Measurements from ENCODE around the gene PAQR5. TPM values are rescaled to one million over a fixed set of nuclear protein-coding genes. Genes with fewer than 3 reads are reported as not detected.

Gene PAQR5
- total RNA-seq, 1 experiment from 2014 or later = 2.0 TPM

DNA sequence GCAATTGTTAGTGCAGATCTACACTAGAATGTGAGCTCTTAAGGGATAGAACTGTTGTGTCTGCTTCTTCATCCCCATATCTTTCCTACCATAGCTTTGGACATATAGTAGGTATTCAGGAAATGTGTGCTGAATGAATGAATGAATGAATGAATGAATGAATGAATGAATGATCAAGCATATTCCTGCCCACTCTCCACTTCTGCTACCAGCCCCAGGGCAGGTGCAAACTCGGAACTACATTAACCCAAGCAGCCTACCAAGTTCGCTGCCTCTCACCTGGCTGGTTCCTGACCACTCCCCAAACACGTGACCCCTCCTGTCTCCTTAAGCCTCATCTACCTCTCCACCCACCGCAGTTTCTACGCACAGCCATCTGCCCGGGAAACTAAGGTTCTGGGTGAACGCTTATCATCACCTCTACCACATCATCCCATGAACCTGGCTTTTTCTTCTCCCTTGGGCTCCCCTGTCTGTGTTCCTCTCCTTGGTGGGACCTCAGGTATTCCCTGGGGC lies 26.8 kb downstream of the PAQR5 start:
- Histone ChIP-seq H3K27me3 (ENCODE audit: control insufficient read depth, insufficient read depth, low read length) (no peaks in the 10 kb centered on the region), H3K27ac (ENCODE audit: low read length) (no peak overlapping the region), H3K4me1 (ENCODE audit: control insufficient read depth, insufficient read depth, low read length) (no peaks in the 10 kb centered on the region), H3K9me3 (ENCODE audit: control insufficient read depth, insufficient read depth, low read depth, low read length) (no peaks in the 10 kb centered on the region), H3K36me3 (ENCODE audit: control insufficient read depth, insufficient read depth, low read length) (no peaks in the 10 kb centered on the region), H3K4me3 (ENCODE audit: low read depth in 2 of 2, low read length in 2 of 2) (no peak overlapping the region)
- ATAC-seq = no peak
- in situ Hi-C loops (cut with HindIII; ENCODE audit: low pct_unique_long_range_greater_than_20kb, low sequenced_read_pairs) = no loop called here
- ChIA-PET CTCF (interaction anchor here (0.7 kb wide), 1 partner anchor 54 kb away, joined by 8 read pairs; no protein-coding TSS in a partner anchor), POLR2A (interaction anchor here (0.6 kb wide), 1 partner anchor 11 kb away, joined by 3 read pairs; no protein-coding TSS in a partner anchor)
- TF ChIP-seq TCF7L2 (IDR thresholded peaks at IDR 0.05; ENCODE audit: low read depth, low read length) = no peak
- BruUV-seq (replicated peaks) = no TSS peak
- no peak for DNase-seq (ENCODE audit: low read depth, low spot score)
- intact Hi-C loops (cut with micrococcal nuclease; ENCODE audit: unreplicated experiment) = no loop called here

DNA sequence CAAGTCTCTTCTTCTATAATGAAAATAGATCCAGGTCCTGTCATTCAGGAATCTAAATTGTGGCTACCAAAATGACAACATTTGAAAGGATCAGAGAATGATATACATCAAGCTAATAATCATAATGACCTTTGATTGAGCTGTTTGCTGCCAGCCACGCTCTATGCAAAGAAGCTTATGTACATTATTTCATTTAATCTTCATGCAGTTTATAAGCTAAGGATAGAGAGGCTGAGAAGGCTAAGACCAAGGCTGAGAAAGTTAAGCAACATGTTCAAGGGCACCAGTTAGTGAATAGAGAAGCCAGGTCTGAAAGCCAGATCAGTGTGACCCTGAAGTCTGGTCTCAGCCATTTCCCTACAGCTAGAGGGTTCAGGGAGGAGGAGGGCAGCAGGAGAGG lies 29.4 kb downstream of the PAQR5 start:
- H3K27ac ChIP-seq (ENCODE audit: low read length) = no peak overlapping the region
- H3K27me3 ChIP-seq (ENCODE audit: control insufficient read depth, insufficient read depth, low read length) = no peaks in the 10 kb centered on the region
- H3K9me3 ChIP-seq (ENCODE audit: control insufficient read depth, insufficient read depth, low read depth, low read length) = no peaks in the 10 kb centered on the region
- intact Hi-C loops (cut with micrococcal nuclease; ENCODE audit: unreplicated experiment) = no loop called here
- no peak for DNase-seq (ENCODE audit: low read depth, low spot score)
- TF ChIP-seq TCF7L2 (IDR thresholded peaks at IDR 0.05; ENCODE audit: low read depth, low read length) = no peak
- no peak for TF ChIP-seq SIN3A (IDR thresholded peaks at IDR 0.05; ENCODE audit: borderline replicate concordance, insufficient read depth, low read depth, low read length)
- TF ChIP-seq REST (IDR thresholded peaks at IDR 0.05; ENCODE audit: insufficient read depth in 1 of 2, low read depth in 2 of 2, low read length in 1 of 2) = no peak
- TF ChIP-seq, protein P1, sequence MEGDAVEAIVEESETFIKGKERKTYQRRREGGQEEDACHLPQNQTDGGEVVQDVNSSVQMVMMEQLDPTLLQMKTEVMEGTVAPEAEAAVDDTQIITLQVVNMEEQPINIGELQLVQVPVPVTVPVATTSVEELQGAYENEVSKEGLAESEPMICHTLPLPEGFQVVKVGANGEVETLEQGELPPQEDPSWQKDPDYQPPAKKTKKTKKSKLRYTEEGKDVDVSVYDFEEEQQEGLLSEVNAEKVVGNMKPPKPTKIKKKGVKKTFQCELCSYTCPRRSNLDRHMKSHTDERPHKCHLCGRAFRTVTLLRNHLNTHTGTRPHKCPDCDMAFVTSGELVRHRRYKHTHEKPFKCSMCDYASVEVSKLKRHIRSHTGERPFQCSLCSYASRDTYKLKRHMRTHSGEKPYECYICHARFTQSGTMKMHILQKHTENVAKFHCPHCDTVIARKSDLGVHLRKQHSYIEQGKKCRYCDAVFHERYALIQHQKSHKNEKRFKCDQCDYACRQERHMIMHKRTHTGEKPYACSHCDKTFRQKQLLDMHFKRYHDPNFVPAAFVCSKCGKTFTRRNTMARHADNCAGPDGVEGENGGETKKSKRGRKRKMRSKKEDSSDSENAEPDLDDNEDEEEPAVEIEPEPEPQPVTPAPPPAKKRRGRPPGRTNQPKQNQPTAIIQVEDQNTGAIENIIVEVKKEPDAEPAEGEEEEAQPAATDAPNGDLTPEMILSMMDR (IDR thresholded peaks at IDR 0.05) = no peak
- no peak for TF ChIP-seq POLR2AphosphoS5 (IDR thresholded peaks at IDR 0.05; ENCODE audit: low read depth, low read length)
- in situ Hi-C loops (cut with HindIII; ENCODE audit: low pct_unique_long_range_greater_than_20kb, low sequenced_read_pairs) = no loop called here
- H3K4me3 ChIP-seq (ENCODE audit: low read depth in 2 of 2, low read length in 2 of 2) = no peak overlapping the region
- no TSS peak for BruUV-seq (replicated peaks)
- no peak for ATAC-seq
- no peaks in the 10 kb centered on the region for H3K4me1 ChIP-seq (ENCODE audit: control insufficient read depth, insufficient read depth, low read length)
- CTCF ChIA-PET = no interaction called here
- POLR2A ChIA-PET = interaction anchor here (0.5 to 0.7 kb wide), 2 partner anchors 123 to 503 kb away, joined by 3 read pairs; no protein-coding TSS in a partner anchor
- no peaks in the 10 kb centered on the region for H3K36me3 ChIP-seq (ENCODE audit: control insufficient read depth, insufficient read depth, low read length)

- DNase-seq (ENCODE audit: low read depth, low spot score) (no peak), ATAC-seq (no peak)
- BruUV-seq (replicated peaks) = no TSS peak
- in situ Hi-C loops (cut with HindIII; ENCODE audit: low pct_unique_long_range_greater_than_20kb, low sequenced_read_pairs) = no loop called here
- H3K36me3 ChIP-seq (ENCODE audit: control insufficient read depth, insufficient read depth, low read length) = no peaks in the 10 kb centered on the region
- H3K4me1 ChIP-seq (ENCODE audit: control insufficient read depth, insufficient read depth, low read length) = no peaks in the 10 kb centered on the region
- ChIA-PET CTCF (no interaction called here), POLR2A (interaction anchor here (0.7 kb wide), 1 partner anchor 122 kb away, joined by 3 read pairs; no protein-coding TSS in a partner anchor)
- intact Hi-C loops (cut with micrococcal nuclease; ENCODE audit: unreplicated experiment) = no loop called here
- TF ChIP-seq TCF7L2 (IDR thresholded peaks at IDR 0.05; ENCODE audit: low read depth, low read length) = no peak
- TF ChIP-seq REST (IDR thresholded peaks at IDR 0.05; ENCODE audit: insufficient read depth in 1 of 2, low read depth in 2 of 2, low read length in 1 of 2) = no peak
- TF ChIP-seq SIN3A (IDR thresholded peaks at IDR 0.05; ENCODE audit: borderline replicate concordance, insufficient read depth, low read depth, low read length) = no peak
- TF ChIP-seq, protein P1 (IDR thresholded peaks at IDR 0.05) = no peak
- TF ChIP-seq POLR2AphosphoS5 (IDR thresholded peaks at IDR 0.05; ENCODE audit: low read depth, low read length) = no peak
- H3K4me3 ChIP-seq (ENCODE audit: low read depth in 2 of 2, low read length in 2 of 2) = no peak overlapping the region
- H3K9me3 ChIP-seq (ENCODE audit: control insufficient read depth, insufficient read depth, low read depth, low read length) = no peaks in the 10 kb centered on the region
- H3K27me3 ChIP-seq (ENCODE audit: control insufficient read depth, insufficient read depth, low read length) = no peaks in the 10 kb centered on the region
- no peak overlapping the region for H3K27ac ChIP-seq (ENCODE audit: low read length)
Observed at GRCh38 chr15:69328739-69329138, 30.0 kb downstream of the PAQR5 start.
